HL-60/S4 treated with retinoic acid at 250 ng/mL for 4 days and 3 days (cell line): Measurements from ENCODE around the gene ADGRG3.

Experiments used
- in situ Hi-C: fragments of 300-500 bp; cut with MboI; formaldehyde crosslinking; loops from 2 replicates; pipeline ENCODE4 v1.7.0; 2022; ENCODE audit warnings: low sequenced_read_pairs

ADGRG3 gene

DNA sequence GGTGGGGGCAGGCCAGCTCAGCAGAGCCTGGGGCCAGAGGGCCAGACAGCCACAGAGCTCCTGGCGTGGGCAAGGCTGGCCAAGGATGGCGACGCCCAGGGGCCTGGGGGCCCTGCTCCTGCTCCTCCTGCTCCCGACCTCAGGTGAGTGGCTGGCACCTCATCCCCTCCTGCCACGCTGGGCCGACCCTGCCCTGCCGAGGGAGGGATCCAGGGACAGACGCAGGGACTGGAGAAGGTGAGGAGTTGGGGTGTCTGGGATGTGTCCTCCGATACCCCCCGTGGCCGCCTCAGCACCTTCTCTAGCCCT is at the start of gene ADGRG3:
Gene ADGRG3, plus strand, starts transcription at position 44 of the 309 bp plus-strand sequence. Its CDS starts 42 bp downstream, at position 86.
- in situ Hi-C loops, result no loop called here

GRCh38 chr16:57619133-57619605 is 48.9 kb upstream of the ADGRG3 start:
- in situ Hi-C loops, result no loop called here

DNA sequence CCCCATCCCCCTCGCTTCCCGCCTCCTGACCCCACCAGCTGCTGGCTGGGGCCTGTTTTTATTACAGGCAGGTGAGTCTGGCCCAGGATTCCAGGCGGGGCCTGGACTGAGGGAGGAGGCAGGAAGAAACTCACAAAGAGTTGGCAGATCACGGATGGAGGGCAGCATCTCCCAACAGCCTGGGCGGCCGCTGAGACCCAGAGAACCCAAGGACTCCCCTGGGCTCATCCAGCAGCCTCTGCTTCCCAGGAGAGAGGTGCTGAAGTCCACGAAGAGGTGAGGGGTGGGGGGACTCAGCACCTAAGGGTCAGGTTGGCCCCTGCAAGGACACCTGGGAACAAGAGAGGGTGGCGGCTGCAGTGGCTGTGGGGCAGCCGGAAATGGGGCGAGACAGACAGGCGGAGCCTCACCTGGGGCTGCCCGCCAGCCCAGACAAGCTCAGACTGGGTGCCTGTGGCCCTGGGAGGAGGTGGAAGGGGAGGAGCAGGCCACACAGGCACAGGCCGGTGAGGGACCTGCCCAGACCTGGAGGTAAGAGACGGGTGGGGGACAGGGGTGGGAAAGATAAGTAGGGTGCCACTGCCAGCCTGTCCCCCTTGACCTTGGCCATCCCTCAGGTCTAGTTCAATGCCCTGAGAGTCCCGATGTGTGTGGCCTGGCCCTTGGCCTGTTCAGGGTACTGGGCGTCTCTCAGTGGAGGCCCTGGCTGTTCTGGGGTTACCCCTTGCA is 48.3 kb upstream of the ADGRG3 start:
- in situ Hi-C loops, result no loop called here

DNA sequence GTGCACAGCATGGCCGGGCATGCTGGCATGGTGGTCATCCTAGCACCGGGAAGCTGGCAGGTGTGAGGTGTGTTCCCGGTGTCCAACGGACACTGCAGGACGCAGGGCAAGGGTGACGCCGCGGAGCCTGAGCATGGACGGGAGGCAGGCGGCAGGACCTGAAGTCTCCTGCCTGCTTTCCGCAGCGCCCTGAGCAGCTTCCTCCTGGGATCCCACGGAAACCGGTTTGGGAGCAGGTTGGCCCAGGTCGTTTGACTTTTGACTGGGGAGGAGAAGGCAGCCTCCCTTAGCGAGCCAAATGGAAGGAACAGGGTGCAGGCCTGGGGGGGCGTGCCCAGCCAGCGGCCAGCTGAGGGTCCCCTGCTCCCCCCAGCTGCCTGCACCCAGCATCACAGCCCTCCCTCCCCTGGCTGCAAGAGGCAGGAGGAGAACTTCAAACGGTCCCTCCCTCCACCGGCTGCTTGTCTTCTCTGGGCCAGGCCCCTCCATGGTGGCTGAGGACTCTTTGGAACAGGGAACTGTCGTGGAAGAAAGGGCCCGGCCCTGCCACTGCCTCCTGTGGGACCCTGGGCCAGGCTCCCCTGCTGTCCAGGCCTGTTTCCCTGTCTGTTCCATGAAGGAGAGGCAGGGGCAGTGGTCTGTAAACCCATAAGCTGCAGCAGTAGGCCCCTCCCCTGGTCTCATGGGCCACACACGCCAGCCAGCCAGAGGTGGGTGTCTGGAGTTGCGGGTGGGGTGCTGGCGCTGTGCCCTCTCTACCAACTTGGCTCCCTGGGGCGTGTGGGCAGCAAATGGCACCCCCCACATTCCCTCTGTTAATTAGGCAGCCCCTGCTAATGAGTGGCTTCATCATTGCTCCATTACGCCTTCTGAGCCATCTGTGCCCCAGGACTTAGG is 47.5 kb upstream of the ADGRG3 start:
- in situ Hi-C loops, result no loop called here

DNA sequence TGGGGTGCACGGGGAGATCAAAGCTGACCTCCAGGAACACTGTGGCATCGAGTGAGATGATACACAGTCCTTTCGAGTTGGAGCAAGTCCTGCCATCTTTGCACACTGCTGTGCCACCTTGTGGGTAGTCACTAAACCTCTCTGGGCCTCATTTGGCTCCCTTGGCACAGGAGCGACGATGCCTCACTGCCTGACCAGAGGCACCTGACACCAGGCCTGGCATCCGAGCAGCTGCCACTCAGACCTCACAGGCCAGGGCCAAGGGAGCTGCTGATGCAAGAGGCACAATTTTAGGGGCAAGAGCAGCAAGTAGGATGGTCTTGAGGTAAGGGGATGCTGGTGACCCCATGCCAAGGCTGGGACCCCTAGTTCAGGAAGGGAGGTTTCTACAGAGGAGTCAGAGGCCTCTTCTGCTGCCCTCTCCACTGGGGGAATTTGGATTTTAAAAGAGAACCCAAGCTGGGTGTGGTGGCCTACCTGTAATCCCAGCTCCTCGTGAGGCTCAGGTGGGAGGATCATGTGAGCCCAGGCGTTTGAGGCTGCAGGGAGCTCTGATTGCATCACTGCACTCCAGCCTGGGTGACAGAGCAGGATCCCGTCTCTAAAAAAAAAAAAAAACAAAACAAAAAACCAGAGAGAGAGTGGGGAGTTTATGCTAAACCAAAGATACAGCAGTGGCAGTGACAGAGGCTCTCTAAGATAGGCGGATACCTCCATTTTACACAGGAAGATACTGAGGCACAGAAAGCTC is 46.4 kb upstream of the ADGRG3 start:
- in situ Hi-C loops, result no loop called here

- in situ Hi-C loops, result no loop called here
Measured at GRCh38 chr16:57622361-57623250, 45.5 kb upstream of the ADGRG3 start.

- in situ Hi-C loops, result no loop called here
Measured at GRCh38 chr16:57623251-57624043, 44.7 kb upstream of the ADGRG3 start.

GRCh38 chr16:57624044-57624688 is 43.9 kb upstream of the ADGRG3 start:
- in situ Hi-C loops, result no loop called here

- in situ Hi-C loops, result no loop called here
Measured at GRCh38 chr16:57624806-57625500, 43.2 kb upstream of the ADGRG3 start.

GRCh38 chr16:57626420-57627170 is 41.5 kb upstream of the ADGRG3 start:
- in situ Hi-C loops, result no loop called here

DNA sequence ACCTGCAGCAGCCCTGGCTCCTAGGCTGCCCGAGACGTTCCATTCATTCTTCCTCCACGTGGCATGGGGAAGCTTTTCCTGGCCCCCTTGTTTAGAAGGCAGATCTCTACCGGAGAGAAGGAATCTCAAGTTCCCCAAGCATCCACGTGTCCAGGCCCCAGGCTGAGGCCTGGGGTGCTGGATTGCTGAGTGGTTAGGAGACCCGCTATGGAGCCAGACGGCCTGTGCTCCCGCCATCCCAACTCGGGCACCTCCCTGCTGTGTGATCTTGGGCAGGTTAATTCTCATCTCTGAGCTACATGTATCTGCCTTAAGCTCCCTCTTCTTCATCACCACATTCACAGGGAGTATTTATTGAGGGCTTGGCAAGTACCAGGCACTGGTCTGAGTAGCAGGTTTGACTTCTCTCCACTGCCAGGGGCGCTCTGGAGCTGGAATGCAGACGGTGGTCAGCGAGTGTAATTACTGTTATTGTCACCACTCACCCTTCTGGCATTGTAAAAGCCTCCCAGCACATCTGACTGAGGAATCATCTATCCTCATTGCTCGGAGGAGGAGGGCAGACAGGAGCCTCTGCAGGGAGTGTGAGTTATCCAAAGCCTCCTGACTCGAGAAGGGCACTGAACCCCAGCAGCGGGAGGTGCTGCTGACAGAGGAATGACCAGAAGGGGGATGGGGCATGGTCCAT is 40.8 kb upstream of the ADGRG3 start:
- in situ Hi-C loops, result no loop called here

GRCh38 chr16:57628008-57628781 is 39.9 kb upstream of the ADGRG3 start, which contains the start of gene ADGRG1:
TSS of gene ADGRG1 (plus strand) at chr16:57628630. CDS start at chr16:57650288, 21,658 bp downstream.
- in situ Hi-C loops, result no loop called here

- in situ Hi-C loops, result no loop called here
Measured at GRCh38 chr16:57628783-57629293, 39.3 kb upstream of the ADGRG3 start.

DNA sequence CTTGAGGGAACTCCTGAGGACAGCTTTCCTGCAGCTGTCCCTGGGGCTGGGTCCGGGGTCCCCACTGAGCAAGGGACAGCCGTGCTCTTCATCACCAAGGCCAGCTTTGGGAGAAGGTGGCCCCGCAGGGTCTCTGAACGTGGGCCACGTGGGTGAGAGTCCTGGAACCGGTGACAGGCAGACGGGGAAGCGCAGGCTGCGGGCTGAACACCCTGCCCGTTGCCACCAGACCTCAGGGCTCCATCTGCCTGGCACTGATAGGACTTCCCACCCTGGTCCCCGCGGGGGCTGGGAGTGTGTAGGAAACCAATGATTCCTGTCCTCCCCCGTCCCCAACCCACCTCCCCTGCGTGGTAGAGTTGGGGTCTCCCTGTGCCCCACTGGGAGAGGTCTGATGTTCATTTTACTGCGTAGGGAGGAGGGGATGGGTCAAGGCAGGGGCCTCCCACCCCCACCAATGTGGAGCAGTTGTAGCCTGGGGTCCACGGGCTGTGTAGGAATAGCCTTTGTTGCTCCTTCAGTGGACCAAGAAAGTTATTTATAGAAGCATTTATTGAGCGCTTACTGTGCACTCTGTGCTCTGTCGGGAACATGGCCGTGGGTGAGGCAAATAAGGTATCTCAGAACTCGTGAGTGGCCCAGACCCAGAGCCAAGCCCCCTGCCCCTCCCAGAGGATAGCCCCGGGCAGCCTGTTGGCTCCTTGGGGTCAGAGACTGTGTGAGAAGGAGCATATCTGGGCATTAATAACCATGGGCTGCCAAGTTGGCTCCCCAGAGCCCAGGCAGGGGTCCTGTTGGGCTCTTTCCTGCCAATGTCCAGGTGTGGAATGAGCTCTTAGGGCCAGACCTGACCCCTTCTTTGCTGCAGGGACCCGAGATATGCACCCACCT is 38.3 kb upstream of the ADGRG3 start:
- in situ Hi-C loops, result no loop called here

GRCh38 chr16:57630407-57630797 is 37.7 kb upstream of the ADGRG3 start:
- in situ Hi-C loops, result no loop called here
